ENCODE measurements around the gene HFM1.
"Not testable (repeated sequence)": the region's sequence is repeated elsewhere in the genome, so short reads cannot be mapped to it uniquely, and the experiment has no call there.

Gene HFM1

DNA sequence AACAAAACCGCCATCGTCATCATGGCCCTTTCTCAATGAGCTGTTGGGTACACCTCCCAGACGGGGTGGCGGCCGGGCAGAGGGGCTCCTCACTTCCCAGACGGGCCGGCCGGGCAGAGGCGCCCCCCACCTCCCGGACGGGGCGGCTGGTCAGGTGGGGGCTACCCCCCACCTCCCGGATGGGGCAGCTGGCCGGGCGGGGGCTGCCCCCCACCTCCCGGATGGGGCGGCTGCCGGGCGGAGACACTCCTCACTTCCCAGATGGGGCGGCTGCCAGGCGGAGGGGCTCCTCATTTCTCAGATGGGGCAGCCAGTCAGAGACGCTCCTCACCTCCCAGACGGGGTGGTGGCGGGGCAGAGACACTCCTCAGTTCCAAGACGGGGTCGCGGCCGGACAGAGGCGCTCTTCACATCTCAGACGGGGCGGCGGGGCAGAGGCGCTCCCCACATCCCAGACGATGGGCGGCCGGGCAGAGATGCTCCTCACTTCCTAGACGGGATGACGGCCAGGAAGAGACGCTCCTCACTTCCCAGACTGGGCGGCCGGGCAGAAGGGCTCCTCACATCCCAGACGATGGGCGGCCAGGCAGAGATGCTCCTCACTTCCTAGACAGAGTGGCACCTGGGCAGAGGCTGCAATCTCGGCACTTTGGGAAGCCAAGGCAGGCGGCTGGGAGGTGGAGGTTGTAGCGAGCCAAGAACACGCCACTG, 115.6 kb downstream of the HFM1 start:
- H3K4me1 ChIP-seq (ENCODE audit: control insufficient read depth, insufficient read depth, low read length); H3K36me3 ChIP-seq (ENCODE audit: control insufficient read depth, insufficient read depth, low read length); H3K27me3 ChIP-seq (ENCODE audit: control insufficient read depth, insufficient read depth, low read length); H3K9me3 ChIP-seq (ENCODE audit: control insufficient read depth, insufficient read depth, low read length); H3K4me3 ChIP-seq (ENCODE audit: low read depth, low read length); H3K9ac ChIP-seq (ENCODE audit: low read depth, low read length): not testable (repeated sequence)

DNA sequence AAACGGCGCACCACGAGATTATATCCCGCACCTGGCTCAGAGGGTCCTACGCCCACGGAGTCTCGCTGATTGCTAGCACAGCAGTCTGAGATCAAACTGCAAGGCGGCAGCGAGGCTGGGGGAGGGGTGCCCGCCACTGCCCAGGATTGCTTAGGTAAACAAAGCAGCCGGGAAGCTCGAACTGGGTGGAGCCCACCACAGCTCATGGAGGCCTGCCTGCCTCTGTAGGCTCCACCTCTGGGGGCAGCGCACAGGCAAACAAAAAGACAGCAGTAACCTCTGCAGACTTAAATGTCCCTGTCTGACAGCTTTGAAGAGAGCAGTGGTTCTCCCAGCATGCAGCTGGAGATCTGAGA, 117.7 kb downstream of the HFM1 start:
- H3K4me1 ChIP-seq (ENCODE audit: control insufficient read depth, insufficient read depth, low read length); H3K27me3 ChIP-seq (ENCODE audit: control insufficient read depth, insufficient read depth, low read length); H3K4me3 ChIP-seq (ENCODE audit: low read depth, low read length); H3K36me3 ChIP-seq (ENCODE audit: control insufficient read depth, insufficient read depth, low read length); H3K9ac ChIP-seq (ENCODE audit: low read depth, low read length); H3K9me3 ChIP-seq (ENCODE audit: control insufficient read depth, insufficient read depth, low read length): not testable (repeated sequence)

DNA sequence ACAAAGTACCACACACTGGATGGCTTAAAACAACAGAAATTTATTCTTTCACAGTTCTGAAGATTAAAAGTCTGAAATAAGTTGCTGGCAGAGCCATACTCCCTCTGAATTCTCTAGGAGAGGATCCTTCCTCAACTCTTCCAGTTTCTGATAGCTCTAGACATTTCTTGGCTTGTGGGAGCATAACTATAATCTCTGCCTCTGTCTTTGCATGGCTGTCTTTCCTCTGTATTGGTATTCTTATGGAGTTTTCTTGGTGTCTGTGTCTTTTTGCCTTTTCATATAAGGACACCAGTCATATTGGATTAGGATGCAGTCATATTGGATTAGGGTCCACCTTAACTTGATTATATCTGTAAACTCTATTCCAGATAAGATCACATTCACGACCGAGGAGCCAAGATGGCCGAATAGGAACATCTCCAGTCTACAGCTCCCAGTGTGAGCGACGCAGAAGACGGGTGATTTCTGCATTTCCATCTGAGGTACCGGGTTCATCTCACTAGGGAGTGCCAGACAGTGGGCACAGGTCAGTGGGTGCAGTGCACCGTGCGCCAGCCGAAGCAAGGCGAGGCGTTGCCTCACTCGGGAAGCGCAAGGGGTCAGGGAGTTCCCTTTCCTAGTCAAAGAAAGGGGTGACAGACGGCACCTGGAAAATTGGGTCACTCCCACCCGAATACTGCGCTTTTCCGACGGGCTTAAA, 118.2 kb downstream of the HFM1 start:
- not testable (repeated sequence) for H3K9ac ChIP-seq (ENCODE audit: low read depth, low read length); H3K4me3 ChIP-seq (ENCODE audit: low read depth, low read length); H3K36me3 ChIP-seq (ENCODE audit: control insufficient read depth, insufficient read depth, low read length); H3K4me1 ChIP-seq (ENCODE audit: control insufficient read depth, insufficient read depth, low read length); H3K27me3 ChIP-seq (ENCODE audit: control insufficient read depth, insufficient read depth, low read length); H3K9me3 ChIP-seq (ENCODE audit: control insufficient read depth, insufficient read depth, low read length)

GRCh38 chr1:91283421-91283726, 121.3 kb downstream of the HFM1 start:
- Histone ChIP-seq H3K36me3 (ENCODE audit: control insufficient read depth, insufficient read depth, low read length) (no peaks in the 10 kb centered on the region), H3K4me3 (ENCODE audit: low read depth, low read length) (no peak overlapping the region), H3K4me1 (ENCODE audit: control insufficient read depth, insufficient read depth, low read length) (peaks cover 3% of the 10 kb centered on the region), H3K9me3 (ENCODE audit: control insufficient read depth, insufficient read depth, low read length) (no peaks in the 10 kb centered on the region), H3K9ac (ENCODE audit: low read depth, low read length) (no peak overlapping the region), H3K27me3 (ENCODE audit: control insufficient read depth, insufficient read depth, low read length) (no peaks in the 10 kb centered on the region)

- no peak overlapping the region for H3K9ac ChIP-seq (ENCODE audit: low read depth, low read length)
- H3K9me3 ChIP-seq (ENCODE audit: control insufficient read depth, insufficient read depth, low read length): no peaks in the 10 kb centered on the region
- no peak overlapping the region for H3K4me3 ChIP-seq (ENCODE audit: low read depth, low read length)
- H3K27me3 ChIP-seq (ENCODE audit: control insufficient read depth, insufficient read depth, low read length): no peaks in the 10 kb centered on the region
- peaks cover 3% of the 10 kb centered on the region for H3K4me1 ChIP-seq (ENCODE audit: control insufficient read depth, insufficient read depth, low read length)
- no peaks in the 10 kb centered on the region for H3K36me3 ChIP-seq (ENCODE audit: control insufficient read depth, insufficient read depth, low read length)
These were observed 121.8 kb downstream of the HFM1 start for GRCh38 chr1:91282695-91283420.

DNA sequence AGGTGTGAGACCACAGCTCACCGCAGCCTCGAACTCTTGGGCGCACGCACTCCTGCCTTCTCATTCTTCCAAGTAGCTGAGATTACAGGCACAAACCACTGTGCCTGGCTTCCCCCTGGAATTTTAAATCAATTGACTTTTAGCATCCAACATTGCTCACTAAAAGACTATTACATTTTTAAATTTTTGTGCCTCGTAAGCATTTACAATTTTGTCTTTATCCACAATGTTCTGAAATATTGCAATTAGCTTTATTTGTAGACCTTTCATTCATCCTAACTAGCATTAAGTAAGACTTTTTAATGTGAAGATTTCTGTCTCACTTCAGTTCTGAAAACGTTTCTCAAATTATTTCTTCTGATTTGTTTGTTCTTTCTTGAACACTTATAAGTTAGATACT, 122.9 kb downstream of the HFM1 start:
- Histone ChIP-seq H3K27me3 (ENCODE audit: control insufficient read depth, insufficient read depth, low read length) (no peaks in the 10 kb centered on the region), H3K9ac (ENCODE audit: low read depth, low read length) (no peak overlapping the region), H3K9me3 (ENCODE audit: control insufficient read depth, insufficient read depth, low read length) (no peaks in the 10 kb centered on the region), H3K36me3 (ENCODE audit: control insufficient read depth, insufficient read depth, low read length) (no peaks in the 10 kb centered on the region), H3K4me1 (ENCODE audit: control insufficient read depth, insufficient read depth, low read length) (peaks cover 3% of the 10 kb centered on the region), H3K4me3 (ENCODE audit: low read depth, low read length) (no peak overlapping the region)

DNA sequence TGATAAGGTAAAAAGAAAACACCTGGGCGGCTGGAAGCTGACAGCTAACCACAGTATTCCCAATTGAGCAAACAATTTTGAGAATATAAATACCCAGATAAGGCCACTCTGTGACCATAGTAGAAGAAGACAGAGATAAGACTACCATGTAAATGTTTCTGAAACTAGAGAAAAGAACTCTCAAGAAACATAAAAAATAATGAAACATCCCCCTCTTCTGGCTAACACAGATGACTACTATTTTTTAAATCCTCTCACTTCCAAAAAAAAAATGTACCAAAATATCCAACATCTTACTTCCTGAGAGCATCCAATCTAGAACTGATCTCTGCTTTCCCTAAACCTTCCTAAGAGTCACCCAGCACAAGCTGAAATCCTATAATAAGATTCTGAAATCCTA, 125.9 kb downstream of the HFM1 start:
- H3K27me3 ChIP-seq (ENCODE audit: control insufficient read depth, insufficient read depth, low read length): no peaks in the 10 kb centered on the region
- H3K9me3 ChIP-seq (ENCODE audit: control insufficient read depth, insufficient read depth, low read length): no peaks in the 10 kb centered on the region
- no peak overlapping the region for H3K9ac ChIP-seq (ENCODE audit: low read depth, low read length)
- H3K4me3 ChIP-seq (ENCODE audit: low read depth, low read length): no peak overlapping the region
- H3K36me3 ChIP-seq (ENCODE audit: control insufficient read depth, insufficient read depth, low read length): no peaks in the 10 kb centered on the region
- peaks cover 3% of the 10 kb centered on the region for H3K4me1 ChIP-seq (ENCODE audit: control insufficient read depth, insufficient read depth, low read length)

DNA sequence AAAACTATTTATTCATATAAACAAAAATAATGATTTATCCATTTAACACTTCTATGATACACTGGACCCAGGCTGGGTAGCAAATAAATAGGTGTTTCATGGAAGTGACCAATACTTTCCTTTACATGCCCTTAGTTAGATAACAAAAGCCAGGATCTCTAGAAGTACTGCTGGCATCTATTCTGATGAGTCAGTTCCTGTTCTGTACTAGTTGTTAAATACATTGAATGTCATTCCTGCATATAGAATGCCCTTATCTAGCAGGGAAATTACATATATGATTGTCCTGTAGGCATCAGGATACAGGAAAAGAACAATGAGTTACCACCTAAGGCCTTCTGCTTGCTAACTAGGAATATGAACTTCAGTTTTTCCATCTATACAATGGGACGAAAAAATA, 130.8 kb downstream of the HFM1 start:
- H3K9me3 ChIP-seq (ENCODE audit: control insufficient read depth, insufficient read depth, low read length): no peaks in the 10 kb centered on the region
- H3K4me3 ChIP-seq (ENCODE audit: low read depth, low read length): no peak overlapping the region
- no peak overlapping the region for H3K9ac ChIP-seq (ENCODE audit: low read depth, low read length)
- no peaks in the 10 kb centered on the region for H3K27me3 ChIP-seq (ENCODE audit: control insufficient read depth, insufficient read depth, low read length)
- no peaks in the 10 kb centered on the region for H3K36me3 ChIP-seq (ENCODE audit: control insufficient read depth, insufficient read depth, low read length)
- H3K4me1 ChIP-seq (ENCODE audit: control insufficient read depth, insufficient read depth, low read length): no peaks in the 10 kb centered on the region

- Histone ChIP-seq H3K36me3 (ENCODE audit: control insufficient read depth, insufficient read depth, low read length) (no peaks in the 10 kb centered on the region), H3K9me3 (ENCODE audit: control insufficient read depth, insufficient read depth, low read length) (no peaks in the 10 kb centered on the region), H3K27me3 (ENCODE audit: control insufficient read depth, insufficient read depth, low read length) (no peaks in the 10 kb centered on the region), H3K4me3 (ENCODE audit: low read depth, low read length) (no peak overlapping the region), H3K9ac (ENCODE audit: low read depth, low read length) (no peak overlapping the region), H3K4me1 (ENCODE audit: control insufficient read depth, insufficient read depth, low read length) (no peaks in the 10 kb centered on the region)
These were observed 143.0 kb downstream of the HFM1 start for GRCh38 chr1:91261655-91262054.

GRCh38 chr1:91245435-91245834, 159.2 kb downstream of the HFM1 start:
- Histone ChIP-seq H3K4me1 (ENCODE audit: control insufficient read depth, insufficient read depth, low read length) (peaks cover 2% of the 10 kb centered on the region), H3K4me3 (ENCODE audit: low read depth, low read length) (no peak overlapping the region), H3K9ac (ENCODE audit: low read depth, low read length) (no peak overlapping the region), H3K36me3 (ENCODE audit: control insufficient read depth, insufficient read depth, low read length) (no peaks in the 10 kb centered on the region), H3K27me3 (ENCODE audit: control insufficient read depth, insufficient read depth, low read length) (no peaks in the 10 kb centered on the region), H3K9me3 (ENCODE audit: control insufficient read depth, insufficient read depth, low read length) (no peaks in the 10 kb centered on the region)

- peaks cover 2% of the 10 kb centered on the region for H3K4me1 ChIP-seq (ENCODE audit: control insufficient read depth, insufficient read depth, low read length)
- H3K4me3 ChIP-seq (ENCODE audit: low read depth, low read length): no peak overlapping the region
- no peaks in the 10 kb centered on the region for H3K27me3 ChIP-seq (ENCODE audit: control insufficient read depth, insufficient read depth, low read length)
- no peaks in the 10 kb centered on the region for H3K36me3 ChIP-seq (ENCODE audit: control insufficient read depth, insufficient read depth, low read length)
- H3K9ac ChIP-seq (ENCODE audit: low read depth, low read length): no peak overlapping the region
- H3K9me3 ChIP-seq (ENCODE audit: control insufficient read depth, insufficient read depth, low read length): no peaks in the 10 kb centered on the region
These were observed 159.9 kb downstream of the HFM1 start for GRCh38 chr1:91244737-91245136.

GRCh38 chr1:91243171-91243570, 161.5 kb downstream of the HFM1 start:
- Histone ChIP-seq H3K9ac (ENCODE audit: low read depth, low read length) (no peak overlapping the region), H3K36me3 (ENCODE audit: control insufficient read depth, insufficient read depth, low read length) (no peaks in the 10 kb centered on the region), H3K9me3 (ENCODE audit: control insufficient read depth, insufficient read depth, low read length) (no peaks in the 10 kb centered on the region), H3K4me3 (ENCODE audit: low read depth, low read length) (no peak overlapping the region), H3K27me3 (ENCODE audit: control insufficient read depth, insufficient read depth, low read length) (no peaks in the 10 kb centered on the region), H3K4me1 (ENCODE audit: control insufficient read depth, insufficient read depth, low read length) (peaks cover 2% of the 10 kb centered on the region)
